RCC 7860 (cell line): ENCODE data around the gene ARHGAP15.
A peak's percentile ranks its signal among the peaks of the same experiment; 100 is the strongest.
"Not testable (repeated sequence)": the region's sequence is repeated elsewhere in the genome, so short reads cannot be mapped to it uniquely, and the experiment has no call there.

Experiments
- DNase-seq: peaks from one replicate; pipeline ENCODE4 v3.0.0-alpha.2; 2015; ENCODE audit warnings: low spot score
- FAIRE-seq: peaks from 2 replicates; lab custom pipeline; 2012; peaks lifted over from hg19 to GRCh38; lab: Jason Lieb, UNC

Gene ARHGAP15

GRCh38 chr2:143128681-143129580, at the start of gene ARHGAP15:
ARHGAP15 (plus strand) TSS chr2:143129419.
- FAIRE-seq (no peak), DNase-seq (no peak)

GRCh38 chr2:143081616-143082015, 47.6 kb upstream of the ARHGAP15 start:
- no peak for FAIRE-seq
- DNase-seq = no peak

- FAIRE-seq = peak; percentile 63
- DNase-seq = peak; percentile 56
Measured at GRCh38 chr2:143083636-143084035, 45.6 kb upstream of the ARHGAP15 start.

GRCh38 chr2:143084462-143084861, 44.8 kb upstream of the ARHGAP15 start:
- FAIRE-seq (no peak), DNase-seq (no peak)

- no peak for FAIRE-seq
- no peak for DNase-seq
Measured at GRCh38 chr2:143085125-143085784, 44.0 kb upstream of the ARHGAP15 start.

GRCh38 chr2:143087033-143087432, 42.2 kb upstream of the ARHGAP15 start:
- FAIRE-seq (no peak), DNase-seq (no peak)

- DNase-seq = no peak
- FAIRE-seq = no peak
Measured at GRCh38 chr2:143088388-143088787, 40.8 kb upstream of the ARHGAP15 start.

- FAIRE-seq = not testable (repeated sequence)
Measured at GRCh38 chr2:143089520-143089919, 39.7 kb upstream of the ARHGAP15 start.

GRCh38 chr2:143110758-143111428, 18.3 kb upstream of the ARHGAP15 start:
- peak; percentile 33 for FAIRE-seq
- DNase-seq = peak; percentile 28

More at GRCh38 chr2:143089520-143089919, 39.7 kb upstream of the ARHGAP15 start:
- DNase-seq = not testable (repeated sequence)

GRCh38 chr2:143117225-143117624, 12.0 kb upstream of the ARHGAP15 start:
- no peak for DNase-seq
- no peak for FAIRE-seq

- FAIRE-seq (no peak), DNase-seq (no peak)
Measured at GRCh38 chr2:143121079-143121478, 8.1 kb upstream of the ARHGAP15 start.

- FAIRE-seq (no peak), DNase-seq (no peak)
Measured at GRCh38 chr2:143121957-143122356, 7.3 kb upstream of the ARHGAP15 start.

GRCh38 chr2:143123911-143124310, 5.3 kb upstream of the ARHGAP15 start:
- FAIRE-seq (no peak), DNase-seq (no peak)

- FAIRE-seq = no peak
Measured at GRCh38 chr2:143124445-143124844, 4.8 kb upstream of the ARHGAP15 start.

GRCh38 chr2:143125717-143126116, 3.5 kb upstream of the ARHGAP15 start:
- no peak for FAIRE-seq
- DNase-seq = no peak

More at GRCh38 chr2:143124445-143124844, 4.8 kb upstream of the ARHGAP15 start:
- DNase-seq = no peak

GRCh38 chr2:143132355-143132754, 3.1 kb downstream of the ARHGAP15 start:
- DNase-seq = no peak
- FAIRE-seq = no peak

GRCh38 chr2:143133783-143134182, 4.6 kb downstream of the ARHGAP15 start:
- FAIRE-seq (no peak), DNase-seq (no peak)

- FAIRE-seq = no peak
- DNase-seq = no peak
Measured at GRCh38 chr2:143138292-143138691, 9.1 kb downstream of the ARHGAP15 start.

- no peak for FAIRE-seq
- no peak for DNase-seq
Measured at GRCh38 chr2:143139835-143140393, 10.7 kb downstream of the ARHGAP15 start.

GRCh38 chr2:143140864-143141661, 11.8 kb downstream of the ARHGAP15 start:
- DNase-seq = no peak
- FAIRE-seq = no peak
